HG02970 (cell line): ENCODE results near the gene ZBED4.

Experiments used
- ATAC-seq: cut with Tn5 transposase; IDR thresholded peaks from one replicate; pipeline ENCODE4 v1.9.1; 2021; ENCODE audit warnings: mild to moderate bottlenecking, moderate library complexity, moderate number of reproducible peaks; ENCODE audit not compliant: unreplicated experiment, low FRiP score

ZBED4 gene

GRCh38 chr22:49934160-49934890 lies 80.7 kb downstream of the ZBED4 start:
- no peak for ATAC-seq

- ATAC-seq = no peak
These were observed 81.4 kb downstream of the ZBED4 start for GRCh38 chr22:49934891-49935557.

GRCh38 chr22:49935561-49935960 lies 81.9 kb downstream of the ZBED4 start:
- ATAC-seq = no peak

- peak; percentile 48 for ATAC-seq
These were observed 82.7 kb downstream of the ZBED4 start for GRCh38 chr22:49936018-49936972.

GRCh38 chr22:49936973-49937757 lies 83.5 kb downstream of the ZBED4 start:
- no peak for ATAC-seq

- no peak for ATAC-seq
These were observed 84.3 kb downstream of the ZBED4 start for GRCh38 chr22:49937758-49938564.

GRCh38 chr22:49938565-49939136 lies 85.0 kb downstream of the ZBED4 start:
- ATAC-seq = no peak
